Activated gamma-delta T cell treated with Interleukin-2 at 50 U/mL for 16 hours (primary cell): ENCODE data around the gene HOXB3.

ENCODE experiments used
- DNase-seq: peaks from one replicate; pipeline ENCODE4 v3.0.0-alpha.2; 2020

The HOXB3 gene

DNA sequence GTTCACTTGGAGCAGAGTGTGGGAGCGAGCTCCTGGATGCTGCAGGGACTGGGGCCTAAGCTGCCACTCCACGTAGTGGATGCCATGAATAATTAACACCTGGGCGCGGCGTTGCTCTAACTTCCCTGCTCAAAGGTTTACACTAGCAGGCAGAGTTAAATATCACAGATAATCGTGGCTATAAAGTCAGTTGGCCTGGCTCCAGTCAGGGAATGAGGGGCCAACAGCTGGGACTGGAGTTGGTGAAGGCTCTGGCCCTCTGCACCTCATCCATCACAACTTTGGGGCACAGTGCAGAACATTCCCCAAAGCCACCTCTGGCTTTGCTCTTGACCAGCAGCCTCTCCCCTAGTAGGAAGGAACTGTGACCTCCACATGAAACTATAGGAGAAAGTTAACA, 22.8 kb downstream of the HOXB3 start:
- DNase-seq = no peak

DNA sequence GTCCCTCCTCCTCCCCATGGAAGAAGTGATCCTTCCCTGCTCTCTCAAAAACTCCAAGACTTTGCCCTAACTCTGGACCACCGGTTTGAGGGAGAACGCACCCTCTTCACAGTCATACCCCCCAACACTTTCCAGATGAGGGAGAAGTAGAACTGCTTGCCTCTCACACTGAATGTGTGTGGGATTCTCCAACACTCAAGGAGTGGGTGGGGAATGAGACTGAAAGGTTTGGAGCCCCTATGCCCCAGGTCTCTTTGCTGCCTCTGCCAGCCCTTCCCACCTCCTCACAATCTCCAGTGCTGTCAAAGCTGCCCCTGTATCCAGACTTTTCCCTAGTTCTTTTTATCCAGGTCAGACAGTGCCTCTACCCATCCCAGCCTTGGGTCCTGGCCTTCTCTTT, 23.3 kb downstream of the HOXB3 start:
- DNase-seq = no peak

DNA sequence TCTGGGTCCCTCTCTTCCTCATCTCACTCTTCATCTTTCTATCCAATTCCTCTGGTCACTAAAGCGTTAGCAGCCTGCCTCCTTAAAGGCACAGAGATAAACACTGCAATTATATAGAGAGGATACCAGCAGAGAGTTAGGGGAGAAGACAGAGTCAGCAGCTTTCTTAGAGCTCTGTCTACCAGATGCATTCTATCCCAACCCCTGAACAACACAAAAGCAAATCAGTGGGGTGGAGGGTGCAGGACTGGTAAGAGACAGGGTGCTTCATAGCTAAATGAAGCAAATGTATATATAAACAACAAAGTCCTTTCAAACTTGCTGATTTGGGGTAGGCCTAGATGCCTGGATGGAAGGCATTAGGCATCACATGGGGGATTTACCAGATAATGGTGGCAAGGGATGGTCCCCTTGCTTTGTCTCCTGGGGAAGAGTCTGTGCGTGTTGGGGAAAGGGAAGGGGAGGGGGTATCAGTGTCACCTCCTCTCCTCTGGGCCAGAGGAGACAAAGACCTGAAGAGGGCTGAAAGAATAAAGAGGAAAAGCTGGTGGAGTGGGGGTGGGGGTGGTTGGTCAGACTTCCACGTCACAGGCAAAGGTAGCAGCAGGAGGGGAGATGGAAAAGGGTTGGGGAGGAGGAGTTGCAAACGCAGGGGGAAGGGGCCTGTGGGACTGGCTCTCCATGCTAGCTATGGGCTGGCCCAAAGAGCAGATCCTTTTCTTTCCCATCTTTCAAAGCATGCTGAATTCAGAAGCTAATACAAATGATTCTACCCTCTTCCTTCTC, 23.9 kb downstream of the HOXB3 start:
- DNase-seq = no peak

DNA sequence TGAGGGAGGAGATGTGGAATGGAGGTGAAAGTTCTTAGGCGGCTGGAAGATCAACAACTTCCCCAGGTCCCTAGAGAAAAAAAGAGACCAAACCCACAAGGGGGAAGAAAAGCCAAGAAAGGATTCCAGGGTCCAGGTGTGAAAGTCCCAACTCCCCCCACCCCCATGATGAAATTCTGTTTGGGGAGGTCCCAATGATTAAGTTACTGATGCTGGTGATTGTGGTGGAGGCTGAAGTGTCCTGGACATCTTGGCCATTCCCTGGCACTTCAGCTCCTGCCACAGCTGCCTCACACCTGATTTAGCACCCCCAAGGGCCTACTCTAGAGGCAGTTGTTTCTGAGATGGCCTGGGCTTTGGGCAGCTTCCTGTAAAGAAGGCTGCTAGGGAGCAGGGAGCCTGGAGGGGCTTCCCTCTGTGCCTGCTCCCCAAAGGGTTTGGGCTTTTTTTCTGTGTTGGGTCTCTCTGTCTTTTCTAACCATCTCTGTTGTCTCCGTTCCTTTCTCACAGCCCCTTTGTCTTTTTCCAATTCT, 25.0 kb downstream of the HOXB3 start:
- no peak for DNase-seq

DNA sequence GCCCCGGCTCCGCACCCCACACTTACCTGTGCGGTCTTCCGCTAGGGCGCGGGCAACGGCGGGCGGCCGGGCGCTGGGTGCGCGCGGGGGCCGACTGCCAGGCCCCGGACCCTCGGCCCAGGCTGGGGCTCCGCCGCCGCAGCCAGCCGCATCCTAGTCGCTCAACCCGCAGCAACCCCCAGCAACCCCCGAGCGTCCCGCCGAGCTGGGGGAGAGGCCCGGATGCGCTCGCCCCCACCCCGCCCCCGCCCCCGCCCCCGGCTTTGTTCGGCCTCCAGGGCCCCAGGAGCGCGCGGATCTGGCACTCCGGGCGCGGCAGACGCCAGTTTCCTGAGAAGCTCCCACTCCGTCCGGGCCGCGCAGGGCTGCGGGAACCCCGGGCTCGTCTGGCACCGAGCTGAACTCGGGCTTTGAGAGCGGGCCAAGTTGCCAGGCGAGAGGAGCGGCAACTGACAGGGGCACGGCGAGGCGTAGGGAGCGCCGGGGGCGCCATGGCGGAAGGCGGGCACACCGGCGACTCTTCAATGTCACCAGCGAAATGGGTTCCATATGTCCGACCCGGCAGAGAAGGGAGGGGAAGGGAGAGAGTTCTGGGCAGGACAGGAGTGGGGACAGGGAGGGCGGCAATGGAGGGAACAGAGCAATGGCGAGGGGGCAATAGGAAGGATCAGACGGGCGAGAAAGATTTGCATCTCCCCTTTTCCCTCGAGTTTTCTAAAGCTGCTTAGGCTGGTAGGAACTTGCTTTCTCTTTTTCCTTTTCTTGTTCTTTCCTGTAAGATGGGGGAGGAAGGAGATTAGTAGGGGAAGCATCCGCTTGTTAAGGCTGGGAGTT, 25.6 kb downstream of the HOXB3 start:
- no peak for DNase-seq

DNA sequence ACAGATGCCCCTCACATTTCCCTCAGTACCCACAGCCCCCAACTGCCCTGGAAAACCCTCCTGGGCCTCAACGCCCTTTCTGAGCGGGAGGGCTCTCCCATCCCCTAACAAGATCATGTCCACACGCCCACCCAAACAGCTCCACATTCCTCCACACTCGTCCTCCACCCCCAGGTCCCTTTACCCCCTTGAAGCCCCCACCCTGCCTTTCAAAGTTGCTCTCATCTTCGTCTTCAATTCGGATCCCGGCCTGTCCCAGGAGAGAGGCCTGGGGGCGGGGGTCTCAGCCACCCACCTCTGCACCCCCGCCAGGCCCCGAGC, 26.2 kb downstream of the HOXB3 start:
- no peak for DNase-seq

DNA sequence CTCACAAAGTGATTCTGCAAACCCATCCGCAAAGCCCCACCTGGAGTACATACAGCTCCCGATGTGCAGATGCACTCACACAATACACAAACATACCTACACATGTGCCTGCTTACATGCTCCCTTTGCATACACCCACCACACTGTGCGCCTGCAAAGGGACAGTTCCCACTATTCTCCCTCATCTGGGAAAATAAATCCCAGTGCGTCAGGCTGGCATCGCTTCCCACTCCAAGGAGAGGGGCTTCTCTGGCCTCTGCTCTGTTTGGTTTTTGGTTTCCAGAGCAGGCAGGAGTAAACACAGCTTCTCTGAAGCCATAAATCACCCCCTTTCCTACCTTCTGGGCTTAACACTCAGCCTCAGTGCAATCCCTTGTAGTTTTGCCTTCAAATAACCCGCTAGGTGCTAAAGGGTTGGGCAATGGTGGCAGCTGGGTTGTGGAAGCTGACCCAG, 26.6 kb downstream of the HOXB3 start:
- no peak for DNase-seq

DNA sequence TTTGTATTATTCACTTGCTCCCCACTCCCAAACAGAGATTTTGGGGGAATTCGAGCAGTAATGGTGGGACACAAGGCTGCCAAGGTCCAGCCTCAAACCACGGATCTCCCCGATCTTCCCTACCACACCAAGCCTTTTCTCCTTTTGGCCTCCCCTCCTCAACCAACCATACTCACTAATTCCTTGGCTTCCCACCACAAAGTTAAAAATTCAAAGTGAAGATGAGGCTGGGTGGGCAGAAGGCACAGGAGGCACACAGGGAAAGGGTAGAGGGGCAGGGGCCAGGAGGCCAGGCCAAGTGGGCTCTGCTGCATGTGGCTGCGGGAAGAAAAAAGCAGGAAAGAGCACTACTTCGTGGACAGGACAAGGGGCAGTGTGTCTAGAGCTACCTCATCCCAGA, 27.1 kb downstream of the HOXB3 start:
- no peak for DNase-seq

DNA sequence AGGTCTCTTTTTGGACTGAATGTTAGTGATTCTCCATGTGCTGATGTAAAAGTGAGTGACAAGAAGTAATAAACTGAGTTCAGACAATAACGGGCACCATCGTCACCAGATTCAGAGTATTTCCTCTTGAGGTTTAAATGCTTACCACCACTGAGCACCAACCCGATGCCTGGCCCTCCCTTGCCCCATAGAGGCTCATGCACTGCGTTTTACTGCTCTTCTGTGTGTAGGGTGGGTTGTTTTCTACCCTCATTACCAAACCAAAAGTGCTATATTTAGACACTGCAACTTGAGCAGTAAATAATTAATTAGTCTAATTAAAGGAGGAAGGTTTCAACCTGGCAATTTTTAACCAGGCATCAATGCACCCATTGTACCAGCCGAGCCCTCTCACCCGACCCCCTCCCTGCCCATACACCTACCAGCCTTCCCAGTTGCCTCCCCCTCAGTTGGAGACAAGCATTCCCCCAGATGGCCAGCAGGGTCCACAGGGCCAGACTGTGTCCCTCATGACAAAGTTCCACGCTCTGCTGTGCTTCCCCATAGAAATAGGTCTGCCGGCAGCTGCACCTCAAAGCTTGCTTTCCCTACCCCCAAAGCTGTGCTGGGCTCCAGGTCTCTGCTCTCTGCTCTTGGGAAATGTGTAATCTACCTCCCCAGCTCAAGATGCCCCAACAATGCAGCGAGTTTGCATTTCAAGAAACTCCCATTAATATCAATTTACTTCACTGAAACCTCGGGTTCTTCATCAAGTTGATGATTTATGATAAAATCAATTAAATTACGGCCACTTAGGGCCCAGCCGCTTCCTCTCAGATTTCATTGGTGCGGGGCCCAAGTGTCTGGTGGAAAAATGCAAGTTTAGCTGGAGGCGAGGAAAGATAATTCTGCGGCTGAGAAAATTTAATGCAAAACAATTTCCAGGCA, 27.9 kb downstream of the HOXB3 start:
- DNase-seq = no peak

DNA sequence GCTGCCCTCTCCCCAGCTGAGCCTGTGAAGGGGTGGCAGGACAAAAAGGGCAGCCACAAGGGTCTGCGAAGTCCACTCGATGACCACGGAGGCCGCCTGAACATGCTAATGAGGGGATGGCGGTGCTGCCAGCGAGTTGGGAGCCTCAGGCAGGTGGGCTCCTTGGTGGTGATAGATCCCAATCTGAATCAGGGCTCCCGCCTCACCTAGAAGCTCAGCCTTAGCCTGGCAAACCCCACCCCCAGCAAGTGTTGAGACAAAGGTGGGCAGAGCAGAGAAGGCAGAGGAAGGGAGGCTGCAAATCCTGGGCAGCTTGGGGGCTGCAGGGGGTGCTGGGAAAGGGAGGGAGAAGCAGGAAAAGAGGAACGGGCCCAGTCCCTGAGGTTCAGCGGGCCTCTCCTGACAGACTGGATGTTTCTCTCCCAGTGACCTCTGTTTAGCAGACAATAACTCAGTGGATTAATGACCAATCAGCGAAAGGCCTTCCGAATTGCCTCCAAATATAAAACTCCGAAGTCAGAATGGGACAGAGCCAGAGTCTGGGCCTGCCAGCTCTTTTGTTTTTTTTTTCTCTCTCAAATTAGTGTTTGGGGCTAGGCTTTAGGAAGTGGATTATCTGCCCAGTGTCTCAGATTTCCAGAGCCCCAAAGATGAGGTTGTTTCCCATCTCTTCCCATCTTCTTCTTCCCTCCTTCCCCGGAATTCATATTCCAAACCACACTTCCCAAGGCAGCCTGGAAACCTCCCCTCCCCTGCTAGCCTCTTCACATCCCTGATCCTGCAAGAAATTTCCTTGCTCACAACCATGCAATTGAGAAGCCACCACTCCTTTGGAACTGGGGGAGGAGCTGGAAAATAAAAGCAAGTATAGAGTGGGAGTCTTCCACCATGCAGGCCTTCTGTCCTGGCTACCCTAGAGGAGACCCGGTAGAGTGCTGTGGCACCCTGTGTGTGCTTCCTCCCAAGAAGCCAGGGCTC, 29.9 kb downstream of the HOXB3 start:
- no peak for DNase-seq

DNA sequence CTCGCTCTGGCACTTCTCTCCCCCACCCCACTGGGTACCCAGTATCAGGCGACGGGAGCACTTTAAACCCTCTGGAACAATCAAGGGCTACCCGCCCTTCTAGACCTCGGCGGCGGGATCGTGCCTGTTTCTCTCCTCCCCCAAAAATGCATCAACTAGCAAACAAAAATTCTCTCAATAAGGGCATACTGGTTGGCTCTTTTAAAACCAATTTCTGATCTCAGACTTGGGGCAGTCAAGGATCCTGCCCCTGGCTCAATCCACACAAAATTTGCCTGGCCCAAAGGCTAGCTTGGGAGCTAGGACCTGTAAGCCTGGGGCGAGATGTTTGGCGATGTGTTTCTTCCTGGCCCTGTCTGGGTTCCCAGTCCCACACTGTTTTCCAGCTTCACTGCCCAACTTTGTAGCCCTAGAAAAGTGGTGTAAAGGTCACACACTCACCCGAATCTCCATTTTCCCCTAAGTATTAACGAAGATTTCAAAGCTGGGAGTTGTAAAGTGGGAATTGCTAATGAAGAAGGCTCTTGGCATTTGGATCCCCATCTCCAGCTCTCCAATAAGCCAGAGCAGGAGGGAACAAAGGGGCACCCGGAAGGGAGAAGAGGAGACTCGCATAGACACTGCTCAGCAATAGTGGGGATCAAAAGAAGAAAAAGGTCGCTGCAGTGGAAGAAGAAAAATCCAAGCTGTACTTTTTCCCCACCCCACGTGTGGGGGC, 30.8 kb downstream of the HOXB3 start:
- DNase-seq = no peak

DNA sequence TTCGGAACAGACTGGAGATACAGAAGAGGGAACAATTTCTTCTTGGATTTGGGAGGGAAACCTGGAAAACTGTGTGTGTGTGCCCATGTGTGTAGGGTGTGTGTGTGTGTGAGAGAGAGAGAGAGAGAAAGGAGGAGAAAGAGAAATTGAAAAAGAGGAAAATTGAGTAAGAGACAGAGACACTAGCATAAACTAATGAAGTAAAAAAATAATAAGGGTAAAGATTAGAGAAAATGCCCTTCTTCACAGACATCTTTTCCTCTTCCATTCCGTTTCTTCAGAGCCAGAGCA, 31.3 kb downstream of the HOXB3 start:
- no peak for DNase-seq

DNA sequence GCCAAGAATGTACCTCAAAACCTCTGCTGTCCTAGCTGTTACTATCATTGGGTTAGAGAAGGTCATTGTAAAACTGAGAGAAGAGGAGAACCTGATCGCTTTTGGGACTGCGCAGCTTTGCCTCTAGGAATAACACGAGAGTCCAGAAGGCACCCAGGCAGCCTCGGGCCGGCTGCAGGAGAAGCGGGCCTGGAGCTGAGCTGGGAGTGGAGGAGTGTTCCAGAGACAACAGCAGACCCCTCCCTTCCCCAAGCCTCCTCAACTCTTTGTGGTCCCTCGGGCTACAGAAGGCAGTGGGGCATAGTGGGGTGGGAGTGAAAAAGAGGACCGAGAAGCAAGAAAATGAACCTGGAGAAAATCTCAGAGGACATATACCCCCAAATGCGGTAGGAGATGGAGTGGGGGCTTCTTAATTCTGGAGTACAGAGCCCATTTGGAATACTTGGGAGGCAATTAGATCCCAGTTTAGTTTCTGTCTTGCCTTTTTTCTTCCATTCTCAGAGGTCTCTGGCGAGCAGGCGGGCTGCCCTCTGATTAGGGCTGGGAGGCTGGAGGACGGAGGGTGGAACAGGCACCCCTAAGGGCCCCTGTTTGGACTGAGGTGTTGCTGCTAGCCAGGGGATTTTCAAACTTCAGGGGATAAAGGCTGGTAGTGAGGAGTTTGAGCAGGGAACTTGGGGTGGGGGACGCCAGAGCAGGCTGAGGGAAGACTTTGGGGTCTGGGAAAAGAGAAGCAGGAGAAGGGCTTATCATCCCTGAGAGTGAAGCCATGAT, 31.8 kb downstream of the HOXB3 start:
- no peak for DNase-seq

DNA sequence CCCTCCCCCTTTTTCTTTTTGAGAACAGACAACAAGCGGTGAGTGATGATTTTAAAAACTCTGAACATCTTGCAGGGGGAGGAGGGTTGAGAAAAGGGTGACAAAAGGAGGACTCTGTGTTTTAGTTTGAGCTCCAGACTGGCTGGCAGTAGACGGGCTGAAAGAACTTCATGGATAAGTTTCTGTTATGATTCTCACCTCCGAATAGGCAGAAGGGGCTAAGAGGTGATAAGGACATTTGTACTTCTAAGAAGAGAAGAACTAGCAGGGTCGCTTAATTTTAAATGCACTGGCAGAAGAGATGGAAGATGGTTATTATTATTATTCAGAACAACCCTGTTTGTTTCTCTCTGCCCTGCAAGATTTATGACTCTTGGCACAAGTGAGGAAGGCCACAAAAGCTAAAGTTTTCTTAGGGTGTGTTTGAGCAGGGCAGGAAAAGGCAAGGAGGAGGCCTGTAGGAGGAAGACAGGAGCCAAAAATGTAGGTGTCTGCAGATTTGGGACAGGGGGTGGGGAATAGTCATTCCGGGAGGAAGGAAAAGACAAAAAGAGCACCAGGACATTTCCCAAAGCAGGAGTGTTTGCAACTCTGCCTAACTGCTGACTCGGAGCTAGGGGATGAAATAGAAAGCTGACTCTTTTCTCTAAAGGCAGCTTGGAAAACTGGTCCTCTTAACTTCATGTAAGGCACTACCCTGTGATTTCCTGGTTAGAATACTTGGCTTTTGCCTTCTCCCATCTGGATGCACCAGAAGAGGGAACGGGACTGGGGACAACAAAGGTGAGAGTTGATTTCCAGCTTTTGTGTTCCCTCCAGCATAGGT, 33.3 kb downstream of the HOXB3 start:
- DNase-seq = no peak

DNA sequence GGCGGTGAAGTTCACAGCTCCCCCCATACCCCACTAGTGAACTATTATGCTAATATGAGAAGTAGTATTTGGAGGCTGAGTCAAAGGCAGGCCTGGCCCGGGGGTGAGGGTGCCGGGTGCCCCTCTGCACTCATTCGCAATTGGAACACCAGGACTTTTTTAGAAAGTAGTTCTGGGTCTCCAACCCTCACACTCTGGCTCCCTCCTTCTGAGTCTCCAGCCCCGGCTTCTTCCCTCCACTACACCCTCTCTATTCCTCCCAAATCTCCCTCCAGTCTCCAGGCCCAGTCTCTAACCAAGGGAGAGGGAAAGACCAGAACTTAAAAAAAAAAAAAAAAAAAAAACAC, 33.8 kb downstream of the HOXB3 start:
- no peak for DNase-seq

DNA sequence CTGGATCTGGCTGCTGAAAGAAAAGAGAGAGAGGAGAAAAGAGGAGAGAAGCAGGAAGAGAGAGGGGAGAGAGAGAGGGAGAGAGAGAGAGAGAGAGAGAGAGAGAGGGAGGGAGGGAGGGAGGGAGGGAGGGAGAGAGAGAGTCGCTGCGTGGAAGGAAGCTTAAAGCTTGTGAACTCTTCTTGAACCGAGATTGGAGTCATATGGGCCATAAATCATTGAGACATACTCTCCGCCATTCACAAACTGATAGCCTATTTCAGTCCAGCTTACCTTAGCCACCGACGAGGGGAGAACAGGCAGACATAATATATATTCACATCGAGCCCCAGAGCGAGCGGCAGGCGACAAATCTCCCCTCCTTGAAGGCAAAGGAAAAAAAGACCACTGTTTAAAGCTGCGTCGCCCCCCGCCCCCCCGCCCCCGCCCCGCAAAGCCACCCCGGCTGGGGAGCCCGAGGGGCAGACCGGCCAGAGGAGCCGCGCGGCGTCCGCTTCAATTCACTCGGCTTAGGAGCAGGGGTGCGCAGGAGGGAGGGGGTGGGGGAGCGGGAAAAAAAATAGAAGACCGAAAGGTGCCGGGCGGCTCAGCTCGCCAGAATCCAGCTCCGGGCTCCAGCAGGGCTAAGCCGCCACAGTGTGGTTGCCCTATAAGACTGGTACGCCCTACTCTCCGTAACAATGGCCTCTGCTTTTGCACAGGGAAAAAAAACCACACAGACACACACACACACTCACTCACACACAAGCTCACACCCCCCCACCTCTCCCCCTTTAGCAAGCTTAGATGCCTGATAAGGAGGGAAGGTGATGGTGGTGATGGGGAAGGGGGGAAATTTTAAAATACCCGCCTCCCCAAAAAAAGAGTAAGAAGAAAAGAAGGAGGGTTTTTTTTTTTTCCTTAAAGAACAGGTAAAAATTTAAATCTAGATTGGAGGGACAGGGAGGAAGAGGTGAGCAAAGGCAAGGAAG, 34.5 kb downstream of the HOXB3 start:
- DNase-seq = no peak

DNA sequence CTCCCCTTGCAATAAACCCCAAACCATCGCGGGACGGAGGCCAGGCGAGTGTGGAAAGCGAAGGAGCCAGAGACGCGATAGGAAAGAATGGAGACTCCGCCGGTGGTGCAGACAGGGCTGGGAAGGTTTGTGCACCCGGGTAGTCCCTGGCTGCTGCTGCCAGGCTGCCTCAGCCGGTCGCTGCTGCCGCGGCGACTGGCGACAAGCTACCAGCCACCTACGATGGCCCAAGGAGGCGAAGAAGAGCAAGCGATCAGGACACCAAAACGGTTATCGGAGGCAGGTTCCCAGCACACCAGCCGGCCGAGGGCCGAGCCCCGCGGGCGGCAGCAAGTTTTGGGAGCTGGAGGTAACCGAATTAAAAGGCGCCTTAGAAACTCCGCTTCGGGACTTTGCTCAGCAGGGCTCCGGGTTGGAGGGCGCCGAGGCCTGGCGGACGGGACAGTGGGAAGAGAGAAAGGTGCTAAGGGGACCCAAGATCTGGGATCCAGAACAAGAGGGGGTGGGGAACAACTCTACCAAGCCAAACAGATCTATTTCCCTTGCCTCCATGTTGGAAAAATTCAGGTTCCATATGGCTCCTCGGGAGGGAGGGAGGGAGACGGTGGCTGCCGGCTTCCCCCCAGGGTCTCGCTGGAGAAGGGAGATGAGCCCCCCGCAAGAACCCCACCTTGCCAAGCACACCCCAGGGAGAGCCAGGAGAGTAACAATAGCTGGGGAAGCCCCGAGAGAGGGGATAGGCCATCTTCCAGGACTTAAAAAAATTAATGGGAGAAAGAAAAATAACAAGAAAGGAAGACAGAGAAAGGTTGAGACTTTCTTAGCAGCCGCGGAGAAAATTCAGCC, 35.4 kb downstream of the HOXB3 start:
- no peak for DNase-seq

DNA sequence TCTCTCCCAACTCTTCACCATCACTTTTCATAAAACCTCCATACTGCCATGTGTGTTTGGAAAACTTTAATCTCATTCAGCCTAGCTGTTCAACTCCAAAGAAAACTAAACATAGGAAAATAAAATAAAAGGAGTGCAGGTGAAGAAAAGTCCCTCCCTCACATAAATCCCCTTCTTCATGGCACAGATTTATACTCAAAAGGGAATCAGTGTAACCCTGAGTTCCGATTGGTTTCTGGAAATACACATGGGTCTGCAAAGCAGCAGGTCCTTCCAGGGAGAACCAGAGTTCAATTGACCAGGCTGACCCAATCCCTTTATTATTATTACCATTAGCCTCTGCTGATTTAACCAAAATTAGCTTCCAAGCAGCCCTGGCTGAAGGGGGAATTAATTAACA, 36.2 kb downstream of the HOXB3 start:
- no peak for DNase-seq
